Upper lobe of left lung (tissue), 6 donors: Measurements from ENCODE around the gene RAPH1. TPM values are rescaled to one million over a fixed set of nuclear protein-coding genes. Genes with fewer than 3 reads are reported as not detected.
"Not testable (repeated sequence)": the region's sequence is repeated elsewhere in the genome, so short reads cannot be mapped to it uniquely, and the experiment has no call there.

Experiments
- ATAC-seq, 2 donors: fragments of 200-7000 bp; cut with Tn5 transposase; one replicate each; pipeline ENCODE4 v1.9.1; 2022; ENCODE audit warnings: mild to moderate bottlenecking in 2 of 2, moderate library complexity in 2 of 2; ENCODE audit not compliant: low FRiP score in 2 of 2
- DNase-seq, 2 donors: peaks; one replicate each; pipeline ENCODE4 v3.0.0-alpha.2; 2019 to 2020
- H3K27ac ChIP-seq, 4 donors: fragments of 200-600 bp; sonication (generic); one replicate each; pipeline ENCODE4 v1.5.1; 2016 to 2019
- H3K27me3 ChIP-seq, 4 donors: fragments of 200-600 bp; sonication (generic); one replicate each; pipeline ENCODE4 v1.5.1; 2017 to 2019
- H3K36me3 ChIP-seq, 4 donors: fragments of 200-600 bp; sonication (generic); one replicate each; pipeline ENCODE4 v1.5.1; 2016 to 2019
- H3K4me1 ChIP-seq, 4 donors: fragments of 200-600 bp; sonication (generic); one replicate each; pipeline ENCODE4 v1.5.1; 2018 to 2019
- H3K4me3 ChIP-seq, 4 donors: fragments of 200-600 bp; sonication (generic); one replicate each; pipeline ENCODE4 v1.5.1; 2017 to 2019; ENCODE audit warnings: mild to moderate bottlenecking in 2 of 4, moderate library complexity in 1 of 4
- H3K9me3 ChIP-seq, 4 donors: fragments of 200-600 bp; sonication (generic); one replicate each; pipeline ENCODE4 v1.5.1; 2018 to 2019
- EP300 ChIP-seq, 4 donors: sonication (generic); formaldehyde crosslinking; IDR thresholded peaks; one replicate each; pipeline ENCODE4 v1.5.1; 2017; ENCODE audit warnings: antibody characterized with exemption in 4 of 4, control low read depth in 2 of 4
- POLR2A ChIP-seq, 4 donors: fragments of 450-650 bp; IDR thresholded peaks; one replicate each; pipeline ENCODE4 v1.5.1; 2016 to 2017; ENCODE audit warnings: antibody characterized with exemption in 4 of 4, mild to moderate bottlenecking in 2 of 4
- POLR2AphosphoS5 ChIP-seq, 2 donors: sonication (generic); formaldehyde crosslinking; IDR thresholded peaks; one replicate each; pipeline ENCODE4 v1.5.1; 2017; ENCODE audit warnings: antibody characterized with exemption in 2 of 2
- WGBS, 2 donors: methylation state at CpG; one replicate each; pipeline ENCODE4 v1.1.5; 2017 to 2018; 5-methylcytosine and 5-hydroxymethylcytosine counted together
- total RNA-seq, 6 donors: library from RNA; depleted of rRNA in 4 of 6; stranded (reverse); fragments of >200 nt in 4 of 6; gene quantifications; one replicate each; pipeline versions ENCODE4 v1.1.0 to v1.2.1, GENCODE V29; 2016 to 2021
- TF ChIP-seq, protein P1 (sequence below), 6 experiments: fragments of 450-650 bp in 4 of 6; fragments of 200-600 bp in 2 of 6; sonication (generic) in 2 of 6; IDR thresholded peaks; one replicate each; pipeline ENCODE4 v1.5.1; 2016 to 2019; ENCODE audit warnings: antibody characterized with exemption in 6 of 6
- donor health status: DM: no; HTN: no; CAD: no; lungs with moderate emphysema.
- donor health status: DM: no; HTN: yes; CAD: no; lungs with severe emphysema.

RAPH1 gene
- total RNA-seq, 6 donors from 2014 or later, result 52.1 to 144 (median 65.6) TPM

DNA sequence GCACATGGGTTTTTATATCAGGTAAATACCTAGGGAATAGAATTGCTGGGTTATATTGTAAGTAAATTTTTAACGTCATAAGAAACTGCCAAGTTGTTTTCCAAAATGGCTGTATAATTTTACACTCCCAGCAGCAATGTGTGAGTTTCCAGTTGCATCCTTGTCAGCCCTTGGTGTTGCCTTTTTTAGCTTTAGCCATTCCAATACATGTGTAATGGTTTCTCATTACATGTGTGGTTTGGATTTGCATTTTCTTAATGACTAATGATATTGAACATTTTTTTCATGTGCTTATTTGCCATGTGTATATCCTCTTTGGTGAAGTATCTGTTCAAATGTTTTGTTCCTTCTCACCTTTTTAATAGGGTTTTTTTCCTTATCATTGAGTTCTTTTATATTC lies 136.1 kb downstream of the RAPH1 start:
- 100% methylated on average over 1 of the region's 1 CpG for whole genome bisulfite sequencing, 2 donors
- ATAC-seq, result no peak
- no peaks in the 10 kb centered on the region for H3K4me1 ChIP-seq
- H3K9me3 ChIP-seq, result no peaks in the 10 kb centered on the region
- no peak for TF ChIP-seq POLR2AphosphoS5 (IDR thresholded peaks at IDR 0.05)
- TF ChIP-seq EP300 (IDR thresholded peaks at IDR 0.05), result no peak
- TF ChIP-seq POLR2A (IDR thresholded peaks at IDR 0.05), result no peak
- TF ChIP-seq, protein P1, sequence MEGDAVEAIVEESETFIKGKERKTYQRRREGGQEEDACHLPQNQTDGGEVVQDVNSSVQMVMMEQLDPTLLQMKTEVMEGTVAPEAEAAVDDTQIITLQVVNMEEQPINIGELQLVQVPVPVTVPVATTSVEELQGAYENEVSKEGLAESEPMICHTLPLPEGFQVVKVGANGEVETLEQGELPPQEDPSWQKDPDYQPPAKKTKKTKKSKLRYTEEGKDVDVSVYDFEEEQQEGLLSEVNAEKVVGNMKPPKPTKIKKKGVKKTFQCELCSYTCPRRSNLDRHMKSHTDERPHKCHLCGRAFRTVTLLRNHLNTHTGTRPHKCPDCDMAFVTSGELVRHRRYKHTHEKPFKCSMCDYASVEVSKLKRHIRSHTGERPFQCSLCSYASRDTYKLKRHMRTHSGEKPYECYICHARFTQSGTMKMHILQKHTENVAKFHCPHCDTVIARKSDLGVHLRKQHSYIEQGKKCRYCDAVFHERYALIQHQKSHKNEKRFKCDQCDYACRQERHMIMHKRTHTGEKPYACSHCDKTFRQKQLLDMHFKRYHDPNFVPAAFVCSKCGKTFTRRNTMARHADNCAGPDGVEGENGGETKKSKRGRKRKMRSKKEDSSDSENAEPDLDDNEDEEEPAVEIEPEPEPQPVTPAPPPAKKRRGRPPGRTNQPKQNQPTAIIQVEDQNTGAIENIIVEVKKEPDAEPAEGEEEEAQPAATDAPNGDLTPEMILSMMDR (IDR thresholded peaks at IDR 0.05), result no peak
- DNase-seq, result no peak
- peaks cover 0 to 39% (median 4%) of the 10 kb centered on the region in 4 donors for H3K36me3 ChIP-seq
- H3K4me3 ChIP-seq, result no peak overlapping the region
- H3K27me3 ChIP-seq, result no peaks in the 10 kb centered on the region
- no peak overlapping the region for H3K27ac ChIP-seq

DNA sequence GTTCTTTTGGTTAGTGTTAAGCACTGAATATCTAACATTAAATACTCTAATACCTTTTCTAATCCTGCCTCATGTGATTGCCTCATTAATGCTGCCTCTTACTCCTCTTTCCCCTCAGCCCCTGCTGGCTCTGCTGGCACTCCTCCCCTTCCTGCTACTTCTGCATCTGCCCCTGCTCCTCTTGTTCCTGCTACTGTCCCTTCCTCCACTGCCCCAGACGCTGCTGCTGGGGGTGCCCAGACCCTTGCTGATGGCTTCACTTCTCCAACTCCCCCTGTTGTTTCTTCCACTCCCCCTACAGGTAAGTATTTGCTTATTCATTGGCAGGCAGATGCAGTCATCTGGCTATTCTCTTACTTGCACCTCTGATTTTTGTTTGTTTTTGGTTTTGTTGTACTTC lies 138.4 kb downstream of the RAPH1 start:
- DNase-seq (no peak), ATAC-seq (no peak)
- Histone ChIP-seq H3K36me3 (peaks cover 0 to 22% (median 2%) of the 10 kb centered on the region in 4 donors), H3K9me3 (no peaks in the 10 kb centered on the region), H3K4me3 (no peak overlapping the region), H3K4me1 (no peaks in the 10 kb centered on the region), H3K27ac (no peak overlapping the region), H3K27me3 (no peaks in the 10 kb centered on the region)
- 31 to 55% methylated on average over 1 of the region's 1 CpG for WGBS, 2 donors
- TF ChIP-seq, protein P1 (IDR thresholded peaks at IDR 0.05), result no peak
- TF ChIP-seq POLR2A (IDR thresholded peaks at IDR 0.05) (no peak), POLR2AphosphoS5 (IDR thresholded peaks at IDR 0.05) (no peak), EP300 (IDR thresholded peaks at IDR 0.05) (no peak)

DNA sequence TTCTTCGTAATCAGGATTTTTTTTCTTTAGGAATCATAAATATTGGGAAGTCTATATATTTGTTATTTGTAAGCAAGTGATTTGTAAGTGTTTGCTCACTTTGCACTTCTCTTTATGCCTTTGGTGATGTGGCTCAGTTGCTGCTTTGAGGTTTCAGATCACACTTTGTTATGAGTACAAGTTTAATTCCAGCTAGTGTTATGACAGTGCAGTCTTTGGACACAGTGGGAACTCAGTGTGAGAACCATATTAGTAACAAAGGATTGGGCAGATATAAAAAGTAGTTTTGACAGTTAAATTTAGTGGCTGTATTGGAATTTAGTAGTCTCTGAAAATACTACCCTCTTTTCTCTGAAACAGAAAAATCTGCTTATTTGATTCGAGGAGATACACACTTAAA lies 139.2 kb downstream of the RAPH1 start:
- H3K27ac ChIP-seq, result no peak overlapping the region
- peaks cover 0 to 24% (median 2%) of the 10 kb centered on the region in 4 donors for H3K36me3 ChIP-seq
- WGBS, 2 donors, result 93 to 94% methylated on average over 2 of the region's 2 CpGs
- ATAC-seq (no peak), DNase-seq (no peak)
- no peaks in the 10 kb centered on the region for H3K27me3 ChIP-seq
- TF ChIP-seq EP300 (IDR thresholded peaks at IDR 0.05), result no peak
- no peak for TF ChIP-seq POLR2AphosphoS5 (IDR thresholded peaks at IDR 0.05)
- TF ChIP-seq, protein P1 (IDR thresholded peaks at IDR 0.05), result no peak
- TF ChIP-seq POLR2A (IDR thresholded peaks at IDR 0.05), result no peak
- no peaks in the 10 kb centered on the region for H3K9me3 ChIP-seq
- no peaks in the 10 kb centered on the region for H3K4me1 ChIP-seq
- no peak overlapping the region for H3K4me3 ChIP-seq

DNA sequence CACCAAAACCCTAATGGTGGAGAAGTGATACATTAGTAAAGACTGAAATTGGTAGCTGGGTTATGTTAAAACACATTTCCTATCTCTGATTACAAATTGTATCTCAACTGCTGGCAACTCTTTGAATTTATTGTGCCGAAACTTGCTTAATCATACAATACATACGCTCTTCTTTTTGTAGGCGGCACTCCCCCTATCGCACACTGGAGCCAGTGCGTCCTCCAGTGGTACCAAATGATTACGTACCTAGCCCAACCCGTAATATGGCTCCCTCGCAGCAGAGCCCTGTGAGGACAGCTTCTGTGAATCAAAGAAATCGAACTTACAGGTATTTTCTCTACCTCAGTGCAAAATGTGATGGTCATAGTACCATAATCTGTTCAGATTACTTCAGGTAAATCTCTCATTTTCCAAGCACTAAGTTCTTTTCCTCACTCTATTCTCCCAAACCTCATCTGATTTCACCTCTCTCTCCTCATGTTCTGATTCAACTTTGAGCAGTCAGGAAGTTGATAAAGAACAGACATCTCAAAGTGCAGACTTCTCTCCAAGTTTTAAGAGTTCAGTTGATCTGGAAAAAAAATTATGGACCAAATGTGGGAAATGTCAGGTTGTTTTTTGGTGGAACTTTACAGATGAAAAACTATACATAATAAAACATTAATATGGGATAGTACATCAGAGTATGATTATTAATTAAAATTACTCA lies 140.4 kb downstream of the RAPH1 start:
- peaks cover 0 to 25% (median 2%) of the 10 kb centered on the region in 4 donors for H3K36me3 ChIP-seq
- no peak for ATAC-seq
- no peak for DNase-seq
- H3K27me3 ChIP-seq, result no peaks in the 10 kb centered on the region
- 96 to 97% methylated on average over 9 of the region's 9 CpGs for WGBS, 2 donors
- H3K4me3 ChIP-seq, result no peak overlapping the region
- H3K4me1 ChIP-seq, result no peaks in the 10 kb centered on the region
- no peaks in the 10 kb centered on the region for H3K9me3 ChIP-seq
- H3K27ac ChIP-seq, result no peak overlapping the region
- TF ChIP-seq POLR2A (IDR thresholded peaks at IDR 0.05), result no peak
- TF ChIP-seq, protein P1 (IDR thresholded peaks at IDR 0.05), result no peak
- TF ChIP-seq EP300 (IDR thresholded peaks at IDR 0.05), result no peak
- no peak for TF ChIP-seq POLR2AphosphoS5 (IDR thresholded peaks at IDR 0.05)

DNA sequence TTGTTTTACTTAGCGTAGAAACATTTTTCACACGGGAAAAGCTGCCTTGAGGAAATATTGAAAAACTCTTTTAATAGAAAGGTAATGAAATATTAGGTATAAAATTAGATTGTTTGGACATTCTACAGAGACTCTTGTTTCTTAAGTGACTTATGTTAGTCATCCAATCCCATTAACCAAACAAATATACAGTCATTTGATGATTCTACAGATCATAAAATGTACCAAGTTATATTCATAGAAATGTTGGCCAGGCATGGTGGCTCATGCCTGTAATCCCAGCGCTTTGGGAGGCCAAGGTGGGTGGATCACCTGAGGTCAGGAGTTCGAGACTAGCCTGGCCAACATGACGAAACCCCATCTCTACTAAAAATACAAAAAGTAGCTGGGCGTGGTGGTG lies 146.9 kb downstream of the RAPH1 start:
- not testable (repeated sequence) for H3K27ac ChIP-seq, H3K4me3 ChIP-seq, ATAC-seq, H3K4me1 ChIP-seq, H3K27me3 ChIP-seq, DNase-seq, H3K9me3 ChIP-seq, H3K36me3 ChIP-seq
- 94 to 96% methylated on average over 6 of the region's 6 CpGs for WGBS, 2 donors
